Endometrial microvascular endothelial cells (primary cell): Measurements from ENCODE around the gene PWP1. TPM values are rescaled to one million over a fixed set of nuclear protein-coding genes. Genes with fewer than 3 reads are reported as not detected.

ENCODE experiments used
- in situ Hi-C: cut with HindIII; loops from 2 replicates; pipeline ENCODE4 v1.10.0; 2017; ENCODE audit warnings: low sequenced_read_pairs, low pct_unique_long_range_greater_than_20kb; ENCODE audit errors: inconsistent ontology term
- total RNA-seq: library from RNA; depleted of rRNA; stranded (reverse); fragments of >200 nt; gene quantifications from one replicate; pipeline ENCODE4 v1.2.3, GENCODE V29; 2015; ENCODE audit errors: inconsistent ontology term

PWP1 gene
- 112 TPM for total RNA-seq

GRCh38 chr12:107685360-107686248 lies at the start of gene PWP1:
Gene PWP1, plus strand, starts transcription at chr12:107685799. Its CDS starts 101 bp downstream, at chr12:107685900.
- in situ Hi-C loops: no loop called here

- in situ Hi-C loops: no loop called here
Observed at GRCh38 chr12:107641154-107641553, 44.4 kb upstream of the PWP1 start.

- in situ Hi-C loops: no loop called here
Observed at GRCh38 chr12:107642240-107642639, 43.4 kb upstream of the PWP1 start.

- in situ Hi-C loops: no loop called here
Observed at GRCh38 chr12:107645630-107646333, 39.8 kb upstream of the PWP1 start.

GRCh38 chr12:107646436-107646835 lies 39.2 kb upstream of the PWP1 start:
- in situ Hi-C loops: no loop called here

- in situ Hi-C loops: no loop called here
Observed at GRCh38 chr12:107649661-107650061, 35.9 kb upstream of the PWP1 start.

- in situ Hi-C loops: no loop called here
Observed at GRCh38 chr12:107650977-107651376, 34.6 kb upstream of the PWP1 start.

GRCh38 chr12:107651571-107652449 lies 33.8 kb upstream of the PWP1 start:
- in situ Hi-C loops: no loop called here

GRCh38 chr12:107653519-107653918 lies 32.1 kb upstream of the PWP1 start:
- in situ Hi-C loops: no loop called here

- in situ Hi-C loops: no loop called here
Observed at GRCh38 chr12:107654873-107655272, 30.7 kb upstream of the PWP1 start.

- in situ Hi-C loops: no loop called here
Observed at GRCh38 chr12:107655281-107656065, 30.1 kb upstream of the PWP1 start.

- in situ Hi-C loops: no loop called here
Observed at GRCh38 chr12:107656302-107656701, 29.3 kb upstream of the PWP1 start.

- in situ Hi-C loops: no loop called here
Observed at GRCh38 chr12:107657133-107657532, 28.5 kb upstream of the PWP1 start.

- in situ Hi-C loops: no loop called here
Observed at GRCh38 chr12:107657621-107658020, 28.0 kb upstream of the PWP1 start.

GRCh38 chr12:107660235-107660634 lies 25.4 kb upstream of the PWP1 start:
- in situ Hi-C loops: no loop called here

GRCh38 chr12:107660861-107661415 lies 24.7 kb upstream of the PWP1 start:
- in situ Hi-C loops: no loop called here

- in situ Hi-C loops: no loop called here
Observed at GRCh38 chr12:107661830-107662229, 23.8 kb upstream of the PWP1 start.

- in situ Hi-C loops: no loop called here
Observed at GRCh38 chr12:107662484-107662883, 23.1 kb upstream of the PWP1 start.
